Measurements from ENCODE around the gene ZNF503.

The ZNF503 gene

GRCh38 chr10:75405598-75406461, 4.3 kb upstream of the ZNF503 start:
- no peak for DNase-seq

GRCh38 chr10:75404815-75405597, 3.4 kb upstream of the ZNF503 start:
- DNase-seq, result no peak

- no peak for DNase-seq
Observed at GRCh38 chr10:75403939-75404814, 2.6 kb upstream of the ZNF503 start.

- DNase-seq, result no peak
Observed at GRCh38 chr10:75403144-75403938, 1.8 kb upstream of the ZNF503 start.

DNA sequence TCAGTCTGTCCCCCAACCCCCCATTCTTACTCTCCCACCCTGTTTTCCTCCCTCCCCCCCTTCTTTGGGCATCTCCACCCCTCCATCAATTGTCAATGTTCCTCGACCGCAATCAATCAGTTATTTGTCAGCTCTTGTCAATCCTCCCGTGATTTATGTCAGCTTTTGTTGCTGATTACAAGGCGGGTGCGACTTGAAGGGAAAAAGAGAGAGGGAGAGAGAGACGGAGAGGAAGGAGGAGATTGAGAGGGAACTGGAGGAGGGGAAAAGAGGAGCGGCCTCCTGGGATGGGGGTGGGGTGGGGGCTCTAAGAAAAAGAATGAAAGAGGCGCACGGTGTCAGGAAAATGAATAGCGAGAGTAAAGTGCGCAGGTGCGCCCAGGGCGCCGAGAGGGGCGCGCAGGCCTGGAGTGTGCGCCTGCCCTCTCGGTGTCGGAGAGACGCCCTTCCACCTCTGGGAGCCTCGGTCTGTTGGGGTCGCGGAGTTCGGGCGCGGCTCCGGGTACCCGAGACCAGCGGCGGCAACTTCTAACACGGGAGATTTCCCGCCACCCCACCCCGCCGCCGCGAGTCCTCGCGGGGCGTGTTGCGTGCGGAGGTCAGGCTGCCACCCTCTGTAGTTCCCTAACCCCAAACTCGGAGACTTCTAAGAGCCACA, 1.1 kb upstream of the ZNF503 start:
- no peak for DNase-seq

DNA sequence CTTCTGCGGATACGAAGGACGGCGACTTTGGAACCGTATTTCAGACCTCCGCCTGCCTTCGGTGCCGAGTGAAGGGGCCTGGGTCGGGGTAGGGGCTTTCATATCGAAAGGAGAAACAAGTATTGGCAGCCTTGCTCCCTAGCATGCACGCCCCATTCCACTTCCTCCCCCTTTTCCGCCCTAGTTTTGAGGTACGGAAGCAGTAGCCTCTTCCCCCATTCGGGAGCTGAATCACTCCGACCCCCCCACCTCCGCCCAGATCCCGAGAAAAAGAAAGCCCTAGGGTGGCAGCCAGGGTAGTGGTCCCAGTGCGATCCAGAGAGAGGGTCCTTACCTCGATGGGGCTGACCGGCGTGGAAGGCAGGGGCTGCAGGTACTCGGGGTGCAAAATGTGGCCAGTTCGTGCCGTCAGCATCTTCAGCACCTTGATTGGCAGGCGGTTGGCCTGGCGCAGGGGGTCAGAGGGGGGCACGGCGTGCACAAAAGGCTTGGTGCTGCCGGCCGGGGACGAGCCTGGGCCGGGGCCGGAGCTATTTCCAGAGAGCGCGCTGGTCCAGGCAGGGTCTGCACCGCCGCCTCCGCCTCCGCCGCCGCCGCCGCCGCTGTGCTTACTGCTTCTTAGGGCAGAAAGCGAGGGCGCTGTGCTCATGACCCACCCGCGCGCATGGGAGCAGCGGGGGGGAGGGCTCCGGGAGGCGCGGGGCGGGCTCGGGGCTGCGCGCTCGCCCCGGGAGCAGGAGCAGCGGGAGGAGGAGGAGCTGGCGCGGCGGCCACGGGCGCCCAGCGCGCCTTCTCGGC, 594 bp downstream of the ZNF503 start:
- no peak for DNase-seq

DNA sequence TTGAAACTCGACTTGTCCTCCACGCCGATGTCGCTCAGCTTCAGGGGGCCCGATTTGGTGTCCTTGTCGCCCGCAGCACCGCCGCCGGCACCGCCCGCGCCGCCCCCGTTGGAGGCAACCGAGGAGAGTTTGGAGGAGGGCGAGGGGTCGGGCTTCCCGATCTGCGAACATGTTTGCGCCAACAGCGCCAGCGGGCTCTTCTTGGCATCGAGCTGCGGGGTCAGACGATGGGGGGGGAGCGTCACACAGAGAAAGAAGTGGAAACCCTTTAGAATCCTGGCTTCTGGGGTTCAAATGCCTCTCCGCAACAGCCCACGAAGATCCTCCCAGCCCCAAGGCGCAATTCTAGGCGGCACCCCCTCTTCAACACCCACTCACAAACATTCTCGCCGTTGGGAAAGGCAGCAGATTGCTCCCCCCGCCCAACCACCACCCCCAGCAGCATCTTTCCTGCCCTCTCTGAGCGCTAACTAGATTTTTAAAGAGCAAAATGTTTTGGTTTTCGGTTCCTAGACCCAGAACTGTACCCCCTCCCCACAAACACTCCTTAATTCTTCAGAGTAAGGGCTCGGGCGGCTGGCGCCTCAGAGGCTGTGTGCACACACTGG, 1.3 kb downstream of the ZNF503 start:
- no peak for DNase-seq

- peak; percentile 45 for DNase-seq
Observed at GRCh38 chr10:75399461-75400162, 2.0 kb downstream of the ZNF503 start.

DNA sequence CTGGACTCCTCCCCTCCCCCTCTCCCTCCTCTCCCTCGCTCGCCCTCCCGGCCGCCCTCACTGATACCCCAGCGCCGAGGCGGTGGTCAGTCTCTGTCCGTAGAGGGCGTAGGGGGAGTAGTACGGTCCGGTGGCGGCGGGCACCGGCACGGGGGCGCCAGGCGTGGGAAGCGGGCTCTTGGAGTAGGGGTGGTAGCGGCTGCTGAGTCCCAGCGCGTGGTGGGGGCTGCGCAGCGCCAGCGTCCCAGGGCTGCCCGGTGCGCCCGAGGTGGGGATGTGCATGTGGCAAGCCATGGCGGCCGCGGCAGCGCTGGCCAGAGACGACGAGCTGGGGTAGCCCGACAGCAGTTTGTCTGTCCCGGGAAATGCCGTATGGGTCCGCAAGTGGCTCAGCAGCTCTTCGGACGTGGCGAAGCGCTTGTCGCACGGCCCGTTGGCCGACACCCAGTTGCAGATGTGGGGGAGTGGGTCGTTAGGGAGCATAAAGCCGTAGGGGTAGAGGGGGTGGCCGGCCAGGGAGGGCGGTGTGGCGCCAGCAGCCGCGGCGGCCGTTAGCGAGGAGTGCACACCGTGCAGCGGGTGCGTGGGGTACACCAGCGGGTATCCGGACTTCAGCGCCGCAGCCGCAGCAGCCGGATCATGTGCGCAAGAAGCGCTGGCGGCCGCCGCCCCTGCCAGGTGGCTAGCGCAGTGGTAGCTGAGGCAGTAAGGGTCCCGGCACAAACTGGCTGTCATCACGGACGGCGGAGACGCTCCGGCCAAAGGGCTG, 2.7 kb downstream of the ZNF503 start:
- no peak for DNase-seq

- DNase-seq, result no peak
Observed at GRCh38 chr10:75398200-75398691, 3.3 kb downstream of the ZNF503 start.

DNA sequence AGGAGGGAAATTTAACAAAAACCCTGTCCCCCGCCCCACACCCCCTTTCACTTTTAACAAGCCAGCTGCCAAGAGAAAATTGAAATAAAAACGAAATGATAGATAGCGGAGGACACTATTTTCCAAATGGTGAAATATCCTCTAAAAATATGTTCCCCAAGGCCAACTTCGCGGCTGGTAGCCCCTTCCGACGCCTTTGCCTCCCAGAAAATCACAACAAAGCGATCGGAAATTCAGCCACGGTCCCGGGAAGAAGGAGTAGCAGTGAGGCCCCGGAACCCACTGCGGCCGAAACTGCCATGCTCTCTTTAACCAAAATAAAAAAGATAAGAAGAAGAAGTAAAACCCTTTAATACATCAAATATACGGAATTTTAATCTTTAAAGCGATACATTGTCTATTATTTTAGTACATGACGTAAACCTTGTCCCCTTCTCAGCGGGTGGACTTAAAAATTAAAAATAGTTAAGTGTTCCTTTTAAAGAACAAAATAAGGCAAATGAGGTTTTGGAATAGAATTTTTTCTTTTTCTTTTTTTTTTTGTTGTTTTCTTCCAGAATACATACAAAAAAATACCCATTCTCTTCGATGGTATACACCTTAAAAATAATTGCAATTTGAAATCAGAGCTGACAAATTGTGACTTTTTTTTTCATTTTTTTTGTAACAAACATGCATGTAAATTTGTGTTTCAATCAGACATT, 3.9 kb downstream of the ZNF503 start:
- no peak for DNase-seq

DNA sequence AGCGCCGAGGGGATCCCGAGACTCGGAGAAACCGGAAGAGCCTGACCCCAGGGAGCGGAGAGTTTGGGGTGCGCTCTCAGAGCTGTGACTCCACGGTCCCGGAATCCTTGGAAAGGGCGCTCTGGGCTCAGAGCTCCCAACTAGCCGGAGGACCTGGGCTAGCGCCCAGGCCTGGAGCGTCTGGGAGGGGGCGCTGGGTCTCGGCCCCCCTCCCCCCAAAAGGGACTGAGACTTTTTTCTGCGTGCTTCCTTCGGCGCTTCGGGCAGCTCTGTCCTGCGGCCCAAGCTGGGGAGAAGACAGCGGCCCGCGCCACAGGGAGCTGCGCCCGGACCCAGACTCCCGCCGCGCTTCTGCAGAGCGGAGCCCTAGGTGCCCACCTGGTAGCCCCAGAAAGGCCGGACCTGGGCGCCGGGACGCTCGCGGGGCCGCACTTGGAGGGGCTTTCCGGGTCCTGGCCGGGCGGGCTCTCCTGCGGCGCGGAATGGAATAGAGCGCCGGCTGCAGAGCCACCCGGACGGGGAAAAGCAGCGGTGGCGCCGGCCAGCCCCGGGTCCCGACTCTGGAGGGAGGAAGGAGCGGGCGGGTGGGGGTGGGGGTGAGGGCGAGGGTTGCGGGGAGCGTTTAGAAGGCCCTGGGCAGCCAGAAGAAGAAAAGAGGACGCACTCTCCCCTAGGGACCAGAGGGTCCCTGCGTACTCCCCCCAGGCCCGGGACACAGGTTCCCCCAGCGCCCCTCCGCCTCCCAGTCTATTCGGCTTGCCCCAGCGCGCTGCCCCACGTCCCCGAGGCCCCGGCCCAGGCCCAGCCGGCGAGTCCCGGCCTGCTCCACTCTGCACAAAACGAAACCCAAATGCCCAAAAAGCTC, 4.7 kb downstream of the ZNF503 start:
- DNase-seq, result no peak

- DNase-seq, result no peak
Observed at GRCh38 chr10:75395932-75396630, 5.5 kb downstream of the ZNF503 start.

GRCh38 chr10:75395066-75395931, 6.3 kb downstream of the ZNF503 start:
- DNase-seq, result no peak

DNA sequence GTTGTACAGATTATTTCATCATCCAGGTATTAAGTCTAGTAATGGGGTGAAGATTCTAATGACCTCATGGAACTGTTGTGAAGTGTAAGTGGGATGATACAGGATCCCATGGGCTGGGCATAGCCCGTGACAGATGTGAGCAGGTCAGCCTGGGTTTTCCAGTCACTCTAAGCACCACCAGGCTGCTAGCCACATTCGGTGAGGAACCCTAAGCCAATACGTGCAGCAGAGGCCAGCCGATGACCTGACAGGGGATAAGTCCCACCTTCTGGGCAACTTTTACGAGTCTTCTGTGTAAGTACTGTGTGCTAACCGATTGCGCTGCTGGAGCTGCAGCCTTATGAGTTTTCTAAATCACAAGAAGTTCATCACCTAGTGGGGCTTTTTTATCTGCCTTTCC, 7.3 kb downstream of the ZNF503 start:
- no peak for DNase-seq

Measured in activated CD4-positive, alpha-beta T cell treated with anti-CD3 and anti-CD28 coated beads, Interleukin-2, amount 50 U/mL, for 1 hour (primary cell).